HTR-8/SVneo (cell line): ENCODE measurements around the gene EGLN1.

Source experiments
- DNase-seq: peaks from one replicate; pipeline ENCODE4 v3.0.0; 2011; ENCODE audit warnings: low spot score, mixed read lengths; ENCODE audit not compliant: insufficient read length
- FAIRE-seq: peaks from 2 replicates; lab custom pipeline; 2011; peaks lifted over from hg19 to GRCh38; lab: Jason Lieb, UNC

Gene EGLN1

GRCh38 chr1:231422798-231423309 lies 767 bp upstream of the EGLN1 start:
- FAIRE-seq (no peak), DNase-seq (no peak)

- DNase-seq = no peak
- no peak for FAIRE-seq
Observed at GRCh38 chr1:231421546-231421970, 529 bp downstream of the EGLN1 start.

GRCh38 chr1:231420959-231421545 lies 1.0 kb downstream of the EGLN1 start:
- no peak for DNase-seq

GRCh38 chr1:231420299-231420958 lies 1.7 kb downstream of the EGLN1 start:
- FAIRE-seq (no peak), DNase-seq (no peak)

More at GRCh38 chr1:231420959-231421545, 1.0 kb downstream of the EGLN1 start:
- peak; percentile 13 for FAIRE-seq

- DNase-seq (no peak), FAIRE-seq (no peak)
Observed at GRCh38 chr1:231419738-231420298, 2.3 kb downstream of the EGLN1 start.

GRCh38 chr1:231419147-231419546 lies 2.9 kb downstream of the EGLN1 start:
- DNase-seq = no peak
- no peak for FAIRE-seq

GRCh38 chr1:231418741-231419107 lies 3.4 kb downstream of the EGLN1 start:
- no peak for FAIRE-seq
- DNase-seq = no peak

GRCh38 chr1:231418101-231418740 lies 3.9 kb downstream of the EGLN1 start:
- no peak for DNase-seq
- FAIRE-seq = no peak

GRCh38 chr1:231417513-231417912 lies 4.6 kb downstream of the EGLN1 start:
- FAIRE-seq = no peak
- no peak for DNase-seq

GRCh38 chr1:231416901-231417300 lies 5.2 kb downstream of the EGLN1 start:
- DNase-seq = no peak
- no peak for FAIRE-seq

- FAIRE-seq (no peak), DNase-seq (no peak)
Observed at GRCh38 chr1:231415018-231415583, 7.0 kb downstream of the EGLN1 start.

GRCh38 chr1:231414260-231415016 lies 7.6 kb downstream of the EGLN1 start:
- no peak for DNase-seq
- FAIRE-seq = no peak

GRCh38 chr1:231413749-231414082 lies 8.4 kb downstream of the EGLN1 start:
- DNase-seq (no peak), FAIRE-seq (no peak)

- FAIRE-seq (no peak), DNase-seq (no peak)
Observed at GRCh38 chr1:231411036-231411531, 11.0 kb downstream of the EGLN1 start.

- DNase-seq = no peak
- FAIRE-seq = peak; percentile 46
Observed at GRCh38 chr1:231410036-231410612, 12.0 kb downstream of the EGLN1 start.

GRCh38 chr1:231408528-231409094 lies 13.5 kb downstream of the EGLN1 start:
- no peak for FAIRE-seq

GRCh38 chr1:231407547-231408396 lies 14.3 kb downstream of the EGLN1 start:
- DNase-seq (no peak), FAIRE-seq (peak; percentile 44)

More at GRCh38 chr1:231408528-231409094, 13.5 kb downstream of the EGLN1 start:
- DNase-seq = no peak

GRCh38 chr1:231407049-231407448 lies 15.0 kb downstream of the EGLN1 start:
- no peak for DNase-seq
- no peak for FAIRE-seq
